B cell (primary cell): ENCODE measurements around the gene TRIM44. TPM values are rescaled to one million over a fixed set of nuclear protein-coding genes. Genes with fewer than 3 reads are reported as not detected.

Source experiments
- ATAC-seq: fragments of 200-7000 bp; cut with Tn5 transposase; one replicate; pipeline ENCODE4 v1.10.0; 2021; ENCODE audit warnings: low read depth, mild to moderate bottlenecking, moderate number of reproducible peaks, moderate library complexity
- CTCF ChIA-PET: fragments of 350-600 bp; sonication (Branson Sonifier 250); formaldehyde crosslinking; loops from one replicate; lab custom pipeline; 2021; ENCODE audit warnings: antibody characterized with exemption, inconsistent platforms; lab: Charles Lee
- POLR2A ChIA-PET: fragments of 350-600 bp; sonication (Branson Sonifier 250); formaldehyde crosslinking; loops from one replicate; lab custom pipeline; 2021; ENCODE audit warnings: antibody characterized with exemption; lab: Charles Lee
- DNase-seq: peaks from one replicate; pipeline ENCODE4 v3.0.0; 2013
- H2AFZ ChIP-seq: 2 replicates; pipeline ENCODE4 v1.6.1; 2012; ENCODE audit warnings: mild to moderate bottlenecking, low read depth, low read length; ENCODE audit not compliant: insufficient read depth, poor library complexity, severe bottlenecking
- H3K27ac ChIP-seq, 2 donors: 1 replicate in 1 of 2; 2 replicates in 1 of 2; pipeline ENCODE4 v1.5.1; 2012 to 2013; ENCODE audit warnings: low read length in 2 of 2, mild to moderate bottlenecking in 2 of 2, moderate library complexity in 1 of 2
- H3K27me3 ChIP-seq, 4 experiments: fragments of 200-600 bp in 1 of 4; sonication (generic) in 1 of 4; replicated peaks in 1 of 4; 1 replicate in 2 of 4; 2 replicates in 2 of 4; pipeline versions ENCODE4 v1.6.1 to v1.7.0; 2013 to 2016; ENCODE audit warnings: low read length in 3 of 4, mild to moderate bottlenecking in 2 of 4, mixed read lengths in 1 of 4, moderate library complexity in 1 of 4; ENCODE audit not compliant: insufficient read depth in 4 of 4, control insufficient read depth in 3 of 4; ENCODE audit errors: control extremely low read depth in 1 of 4
- H3K36me3 ChIP-seq, 2 experiments: replicated peaks in 1 of 2; 1 replicate in 1 of 2; 2 replicates in 1 of 2; pipeline versions ENCODE4 v1.6.1 to v1.7.1; 2013; ENCODE audit warnings: low read length in 1 of 2; ENCODE audit not compliant: insufficient read depth in 2 of 2, control insufficient read depth in 1 of 2; ENCODE audit errors: control extremely low read depth in 1 of 2, extremely low read depth in 1 of 2
- H3K4me1 ChIP-seq, 2 donors: fragments of 200-600 bp in 1 of 2; sonication (generic) in 1 of 2; 1 replicate in 1 of 2; 2 replicates in 1 of 2; pipeline versions ENCODE4 v1.5.1 to v1.6.1; 2013 to 2017; ENCODE audit warnings: low read length in 2 of 2; ENCODE audit not compliant: control insufficient read depth in 2 of 2, insufficient read depth in 2 of 2
- H3K4me2 ChIP-seq: replicated peaks from 2 replicates; pipeline ENCODE3; 2012; ENCODE audit warnings: mild to moderate bottlenecking, low read depth, low read length; ENCODE audit not compliant: poor library complexity, severe bottlenecking
- H3K4me3 ChIP-seq, 5 experiments: fragments of 200-600 bp in 1 of 5; sonication (generic) in 1 of 5; 1 replicate in 3 of 5; 2 replicates in 2 of 5; pipeline versions ENCODE4 v1.5.1 to v1.7.0; 2011 to 2016; ENCODE audit warnings: low read length in 4 of 5, mild to moderate bottlenecking in 4 of 5, low read depth in 2 of 5, control low read depth in 1 of 5, moderate library complexity in 1 of 5; ENCODE audit not compliant: insufficient read depth in 1 of 5; ENCODE audit errors: control extremely low read depth in 1 of 5, extremely low read depth in 1 of 5
- H3K79me2 ChIP-seq: fragments of 200-600 bp; sonication (generic); one replicate; pipeline ENCODE4 v1.6.0; 2016; ENCODE audit warnings: low read length; ENCODE audit not compliant: control insufficient read depth, insufficient read depth
- H3K9ac ChIP-seq: fragments of 200-600 bp; sonication (generic); 2 replicates; pipeline ENCODE4 v1.6.1; 2017; ENCODE audit warnings: mild to moderate bottlenecking, low read length, moderate library complexity
- H3K9me3 ChIP-seq, 3 donors: one replicate each; pipeline versions ENCODE4 v1.6.1 to v1.7.1; 2013; ENCODE audit warnings: low read length in 2 of 3; ENCODE audit not compliant: control insufficient read depth in 2 of 3, insufficient read depth in 1 of 3; ENCODE audit errors: control extremely low read depth in 1 of 3
- H4K20me1 ChIP-seq: 2 replicates; pipeline ENCODE4 v1.6.0; 2012; ENCODE audit warnings: mild to moderate bottlenecking, low read length; ENCODE audit not compliant: insufficient read depth, control insufficient read depth, poor library complexity, severe bottlenecking
- H3K27ac Mint-ChIP-seq: one replicate; pipeline ENCODE4 v1.8.0; 2021; ENCODE audit warnings: mixed read lengths
- H3K27me3 Mint-ChIP-seq: one replicate; pipeline ENCODE4 v1.8.0; 2021; ENCODE audit warnings: mixed read lengths
- H3K4me1 Mint-ChIP-seq: one replicate; pipeline ENCODE4 v1.8.0; 2021; ENCODE audit warnings: mixed read lengths
- H3K4me3 Mint-ChIP-seq: one replicate; pipeline ENCODE4 v1.8.0; 2021; ENCODE audit warnings: mixed read lengths
- H3K9me3 Mint-ChIP-seq: one replicate; pipeline ENCODE4 v1.8.0; 2022; ENCODE audit warnings: mixed read lengths; ENCODE audit not compliant: insufficient read depth
- EZH2 ChIP-seq: IDR thresholded peaks from 2 replicates; pipeline ENCODE4 v1.6.1; 2012; ENCODE audit warnings: borderline replicate concordance, low read depth, mild to moderate bottlenecking, moderate library complexity, low read length; ENCODE audit not compliant: insufficient read depth, poor library complexity, severe bottlenecking
- WGBS: methylation state at CpG from one replicate; pipeline ENCODE4 v1.1.5; 2013; ENCODE audit warnings: missing lambda C conversion rate; ENCODE audit not compliant: insufficient coverage; 5-methylcytosine and 5-hydroxymethylcytosine counted together
- intact Hi-C: fragments of 100-400 bp; cut with micrococcal nuclease; formaldehyde crosslinking; loops from one replicate; pipeline ENCODE4 v1.10.0; 2022
- polyA plus RNA-seq: library from polyadenylated mRNA; depleted of rRNA; stranded (reverse); fragments of >200 nt; gene quantifications from 2 replicates; pipeline ENCODE4 v1.2.3, GENCODE V29; 2012
- total RNA-seq, 2 donors: library from RNA; stranded (reverse); fragments of 120-200 nt in 1 of 2; gene quantifications; 1 replicate in 1 of 2; 2 replicates in 1 of 2; pipeline versions ENCODE4 v1.2.3 to v1.2.4, GENCODE V29; 2013 to 2022
- TF ChIP-seq, protein P1 (sequence below): fragments of 200-600 bp; IDR thresholded peaks from one replicate; pipeline ENCODE4 v1.8.0; 2022; ENCODE audit warnings: antibody characterized with exemption, mild to moderate bottlenecking

TRIM44 gene
- total and polyA plus RNA-seq, 2 donors (not counting 1 experiment from before 2014, with no cell fraction given), result 39.1 to 71.1 TPM

DNA sequence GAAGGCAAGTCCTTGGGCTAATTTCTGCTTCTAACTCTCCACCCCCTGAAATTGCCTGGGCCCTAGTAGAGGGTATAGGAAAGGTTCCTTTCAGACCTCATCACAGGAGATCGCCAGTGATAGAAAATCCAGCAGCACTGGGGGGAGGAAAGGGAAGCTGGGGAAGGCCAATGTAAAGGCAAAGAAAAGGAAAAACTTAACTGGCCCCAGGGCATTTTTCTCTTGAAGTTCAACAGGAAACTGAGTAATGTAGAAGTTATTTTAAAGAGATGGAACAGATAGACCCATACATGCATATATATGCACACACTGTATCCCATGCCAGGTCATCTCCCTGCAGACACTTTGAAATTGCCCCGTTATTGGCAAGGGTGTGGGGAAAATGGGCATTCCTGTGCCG lies 134.0 kb downstream of the TRIM44 start:
- no peak overlapping the region for H3K4me3 ChIP-seq
- no peak overlapping the region for H3K27ac ChIP-seq
- Mint-ChIP-seq H3K27me3 (no peaks in the 10 kb centered on the region), H3K27ac (no peak overlapping the region), H3K4me1 (peaks cover 23% of the 10 kb centered on the region), H3K9me3 (peaks cover 2% of the 10 kb centered on the region), H3K4me3 (no peak overlapping the region)
- ATAC-seq (no peak), DNase-seq (no peak)
- CTCF ChIA-PET, result interaction anchor here (1.6 kb wide), 1 partner anchor 25 kb away, joined by 5 read pairs; no protein-coding TSS in a partner anchor
- H3K36me3 ChIP-seq, result peaks cover 3 to 14% of the 10 kb centered on the region in 2 experiments
- WGBS, result 100% methylated on average over 1 of the region's 3 CpGs
- no peak overlapping the region for H3K9ac ChIP-seq
- peaks cover 0 to 5% (median 0%) of the 10 kb centered on the region in 3 donors for H3K9me3 ChIP-seq
- TF ChIP-seq EZH2, result no peak
- TF ChIP-seq, protein P1, sequence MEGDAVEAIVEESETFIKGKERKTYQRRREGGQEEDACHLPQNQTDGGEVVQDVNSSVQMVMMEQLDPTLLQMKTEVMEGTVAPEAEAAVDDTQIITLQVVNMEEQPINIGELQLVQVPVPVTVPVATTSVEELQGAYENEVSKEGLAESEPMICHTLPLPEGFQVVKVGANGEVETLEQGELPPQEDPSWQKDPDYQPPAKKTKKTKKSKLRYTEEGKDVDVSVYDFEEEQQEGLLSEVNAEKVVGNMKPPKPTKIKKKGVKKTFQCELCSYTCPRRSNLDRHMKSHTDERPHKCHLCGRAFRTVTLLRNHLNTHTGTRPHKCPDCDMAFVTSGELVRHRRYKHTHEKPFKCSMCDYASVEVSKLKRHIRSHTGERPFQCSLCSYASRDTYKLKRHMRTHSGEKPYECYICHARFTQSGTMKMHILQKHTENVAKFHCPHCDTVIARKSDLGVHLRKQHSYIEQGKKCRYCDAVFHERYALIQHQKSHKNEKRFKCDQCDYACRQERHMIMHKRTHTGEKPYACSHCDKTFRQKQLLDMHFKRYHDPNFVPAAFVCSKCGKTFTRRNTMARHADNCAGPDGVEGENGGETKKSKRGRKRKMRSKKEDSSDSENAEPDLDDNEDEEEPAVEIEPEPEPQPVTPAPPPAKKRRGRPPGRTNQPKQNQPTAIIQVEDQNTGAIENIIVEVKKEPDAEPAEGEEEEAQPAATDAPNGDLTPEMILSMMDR, result no peak
- H3K27me3 ChIP-seq, result no peaks in the 10 kb centered on the region
- intact Hi-C loops, result no loop called here
- peaks cover 10% of the 10 kb centered on the region for H3K79me2 ChIP-seq
- no peak overlapping the region for H2AFZ ChIP-seq
- peaks cover 9 to 10% of the 10 kb centered on the region in 2 donors for H3K4me1 ChIP-seq
- H3K4me2 ChIP-seq, result no peak overlapping the region
- POLR2A ChIA-PET, result no interaction called here
- H4K20me1 ChIP-seq, result peaks cover 43% of the 10 kb centered on the region

DNA sequence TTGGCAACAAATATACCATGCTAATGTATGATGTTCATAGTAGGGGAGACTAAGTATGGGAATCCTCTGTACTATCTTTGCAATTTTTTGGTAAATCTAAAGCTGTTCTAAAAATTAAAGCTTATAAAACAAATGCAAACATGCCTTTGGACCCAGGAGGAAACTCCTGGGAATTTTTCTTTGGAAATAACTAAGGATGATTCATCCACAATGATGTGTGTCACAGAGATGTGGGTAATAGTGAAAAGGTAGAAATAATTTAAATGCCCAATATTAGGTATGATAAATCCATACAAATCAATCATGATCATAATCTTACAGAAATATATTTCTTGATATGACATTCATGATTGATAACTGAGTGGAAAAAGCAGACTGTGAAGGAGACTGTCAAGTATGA lies 135.8 kb downstream of the TRIM44 start:
- ChIA-PET POLR2A (no interaction called here), CTCF (interaction anchor here (0.6 to 1.6 kb wide), 2 partner anchors 24 to 425 kb away, joined by 3 to 7 read pairs; no protein-coding TSS in a partner anchor)
- Histone ChIP-seq H3K27ac (no peak overlapping the region), H2AFZ (no peak overlapping the region), H3K4me2 (no peak overlapping the region), H4K20me1 (peaks cover 50% of the 10 kb centered on the region), H3K4me1 (peaks cover 9 to 10% of the 10 kb centered on the region in 2 donors), H3K27me3 (no peaks in the 10 kb centered on the region), H3K79me2 (peaks cover 6% of the 10 kb centered on the region), H3K4me3 (no peak overlapping the region), H3K9me3 (peaks cover 0 to 5% (median 0%) of the 10 kb centered on the region in 3 donors), H3K9ac (no peak overlapping the region), H3K36me3 (peaks cover 3 to 9% of the 10 kb centered on the region in 2 experiments)
- Mint-ChIP-seq H3K9me3 (peaks cover 2% of the 10 kb centered on the region), H3K27me3 (no peaks in the 10 kb centered on the region), H3K4me3 (no peak overlapping the region), H3K27ac (no peak overlapping the region), H3K4me1 (peaks cover 23% of the 10 kb centered on the region)
- no peak for DNase-seq
- intact Hi-C loops, result no loop called here
- TF ChIP-seq EZH2, result no peak
- TF ChIP-seq, protein P1, result no peak
- no peak for ATAC-seq
